Non-pigmented ciliary epithelial cell (primary cell): Measurements from ENCODE around the gene PRPF6.

Source experiments
- DNase-seq: peaks from one replicate; pipeline ENCODE4 v3.0.0-alpha.2; 2010; ENCODE audit warnings: low read depth

Gene PRPF6, protein sequence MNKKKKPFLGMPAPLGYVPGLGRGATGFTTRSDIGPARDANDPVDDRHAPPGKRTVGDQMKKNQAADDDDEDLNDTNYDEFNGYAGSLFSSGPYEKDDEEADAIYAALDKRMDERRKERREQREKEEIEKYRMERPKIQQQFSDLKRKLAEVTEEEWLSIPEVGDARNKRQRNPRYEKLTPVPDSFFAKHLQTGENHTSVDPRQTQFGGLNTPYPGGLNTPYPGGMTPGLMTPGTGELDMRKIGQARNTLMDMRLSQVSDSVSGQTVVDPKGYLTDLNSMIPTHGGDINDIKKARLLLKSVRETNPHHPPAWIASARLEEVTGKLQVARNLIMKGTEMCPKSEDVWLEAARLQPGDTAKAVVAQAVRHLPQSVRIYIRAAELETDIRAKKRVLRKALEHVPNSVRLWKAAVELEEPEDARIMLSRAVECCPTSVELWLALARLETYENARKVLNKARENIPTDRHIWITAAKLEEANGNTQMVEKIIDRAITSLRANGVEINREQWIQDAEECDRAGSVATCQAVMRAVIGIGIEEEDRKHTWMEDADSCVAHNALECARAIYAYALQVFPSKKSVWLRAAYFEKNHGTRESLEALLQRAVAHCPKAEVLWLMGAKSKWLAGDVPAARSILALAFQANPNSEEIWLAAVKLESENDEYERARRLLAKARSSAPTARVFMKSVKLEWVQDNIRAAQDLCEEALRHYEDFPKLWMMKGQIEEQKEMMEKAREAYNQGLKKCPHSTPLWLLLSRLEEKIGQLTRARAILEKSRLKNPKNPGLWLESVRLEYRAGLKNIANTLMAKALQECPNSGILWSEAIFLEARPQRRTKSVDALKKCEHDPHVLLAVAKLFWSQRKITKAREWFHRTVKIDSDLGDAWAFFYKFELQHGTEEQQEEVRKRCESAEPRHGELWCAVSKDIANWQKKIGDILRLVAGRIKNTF

GRCh38 chr20:63980806-63981728, at the start of gene PRPF6:
Gene PRPF6 (plus strand): TSS chr20:63981132. CDS start chr20:63981246, 114 bp downstream.
- DNase-seq, result peak; percentile 67

DNA sequence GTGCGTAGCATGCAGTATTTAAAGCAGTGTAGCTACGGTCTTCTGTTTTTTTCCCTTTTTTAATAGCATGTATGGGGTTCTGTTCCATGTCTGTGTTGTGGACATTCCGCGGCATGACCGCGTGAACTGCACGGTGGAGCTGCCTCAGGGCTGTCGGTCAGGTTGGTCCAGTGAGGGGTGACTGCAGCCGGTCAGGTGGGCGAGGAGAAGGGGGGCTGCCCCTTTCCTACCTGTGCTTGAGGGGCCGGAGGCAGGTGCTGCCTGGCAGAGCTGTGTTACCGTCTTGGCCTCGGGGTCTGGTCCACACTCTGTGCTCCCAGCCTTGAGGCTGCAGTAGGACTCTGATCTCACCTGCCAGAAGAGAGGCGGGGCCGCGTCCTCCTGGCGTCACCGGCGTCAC, 49.2 kb upstream of the PRPF6 start:
- no peak for DNase-seq

GRCh38 chr20:63932606-63933160, 48.2 kb upstream of the PRPF6 start:
- DNase-seq, result no peak

DNA sequence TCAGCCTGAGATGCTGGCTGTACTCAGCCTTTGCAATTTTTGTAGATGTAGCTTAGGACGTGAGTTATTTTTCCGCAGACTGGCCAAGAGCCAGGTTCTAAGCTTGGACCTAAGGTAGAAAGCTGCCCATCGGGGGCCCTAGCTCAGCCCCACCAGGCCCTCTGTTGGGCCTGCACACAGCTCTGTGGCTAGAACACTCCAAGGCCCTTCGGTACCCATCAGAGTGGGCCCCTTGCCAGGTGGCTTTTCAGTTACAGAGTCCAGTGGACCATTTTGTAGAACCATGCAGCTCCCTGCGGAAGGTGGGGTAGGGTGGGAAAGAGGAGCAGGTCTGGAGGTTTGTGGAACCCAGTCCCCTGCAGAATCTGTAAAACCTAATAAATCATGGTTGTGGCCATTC, 47.3 kb upstream of the PRPF6 start:
- no peak for DNase-seq

- no peak for DNase-seq
These were observed 46.5 kb upstream of the PRPF6 start for GRCh38 chr20:63934271-63935068.

GRCh38 chr20:63935447-63935846, 45.5 kb upstream of the PRPF6 start:
- no peak for DNase-seq

GRCh38 chr20:63937596-63937995, 43.3 kb upstream of the PRPF6 start:
- no peak for DNase-seq

GRCh38 chr20:63939061-63939935, 41.6 kb upstream of the PRPF6 start:
- DNase-seq, result no peak

DNA sequence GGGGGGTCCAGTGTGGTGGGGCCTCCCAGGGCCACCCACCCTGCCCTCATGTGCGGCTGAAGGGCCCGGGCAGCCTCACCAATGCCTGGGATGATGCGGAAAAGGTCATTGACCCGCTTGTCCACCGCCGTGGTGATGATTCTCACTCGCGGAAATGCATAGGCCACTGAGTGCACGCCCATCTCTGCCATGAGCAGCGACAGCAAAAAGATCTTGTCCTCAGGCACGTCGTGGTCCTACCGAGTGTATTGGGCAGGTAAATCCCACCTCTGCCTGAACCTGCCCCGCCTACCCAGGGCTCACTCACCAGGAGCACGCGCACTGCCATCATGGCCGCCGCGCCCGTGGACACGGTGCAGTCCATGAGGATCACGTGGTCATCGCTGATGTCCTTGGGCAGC, 40.9 kb upstream of the PRPF6 start:
- no peak for DNase-seq

DNA sequence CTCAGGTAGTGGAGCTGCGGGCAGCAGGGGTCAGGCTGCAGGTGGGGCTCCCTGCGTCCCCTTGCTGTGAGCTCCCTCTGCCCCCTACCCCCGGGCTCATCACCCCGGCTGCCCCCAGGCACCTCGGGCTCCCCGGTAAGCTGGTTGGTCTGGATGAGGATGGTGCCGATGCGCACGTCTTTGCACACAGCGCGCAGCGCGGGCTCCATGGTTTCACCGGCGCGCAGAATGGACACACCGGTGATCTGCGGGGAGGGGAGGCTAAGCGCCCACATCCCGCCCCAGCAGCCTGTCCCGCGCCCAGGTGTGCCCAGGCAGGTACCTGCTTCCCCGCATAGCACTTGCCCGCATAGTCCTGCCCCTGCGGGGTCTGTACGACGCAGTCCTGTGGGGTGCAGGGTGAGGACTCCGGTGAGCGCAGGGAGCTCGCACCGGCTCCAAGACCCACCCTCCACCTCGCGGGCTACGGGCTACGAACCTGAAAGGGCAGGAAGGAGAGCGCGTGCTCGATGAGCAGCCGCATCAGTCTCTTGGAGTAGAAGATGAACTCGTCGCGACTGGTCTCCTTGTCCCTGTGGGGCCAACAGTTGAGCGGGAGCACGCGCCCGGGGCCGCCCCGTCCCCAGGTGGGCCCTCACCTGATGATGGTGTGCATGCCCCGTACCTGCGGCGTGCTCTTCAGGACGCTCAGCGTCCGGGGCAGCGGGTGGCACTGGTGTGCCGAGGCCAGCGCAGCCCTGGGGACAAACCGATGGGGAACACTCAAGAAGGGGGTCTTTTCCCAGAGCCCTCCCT, 40.3 kb upstream of the PRPF6 start:
- DNase-seq, result no peak

GRCh38 chr20:63941282-63942081, 39.5 kb upstream of the PRPF6 start:
- DNase-seq, result no peak

- DNase-seq, result no peak
These were observed 38.5 kb upstream of the PRPF6 start for GRCh38 chr20:63942250-63942951.

DNA sequence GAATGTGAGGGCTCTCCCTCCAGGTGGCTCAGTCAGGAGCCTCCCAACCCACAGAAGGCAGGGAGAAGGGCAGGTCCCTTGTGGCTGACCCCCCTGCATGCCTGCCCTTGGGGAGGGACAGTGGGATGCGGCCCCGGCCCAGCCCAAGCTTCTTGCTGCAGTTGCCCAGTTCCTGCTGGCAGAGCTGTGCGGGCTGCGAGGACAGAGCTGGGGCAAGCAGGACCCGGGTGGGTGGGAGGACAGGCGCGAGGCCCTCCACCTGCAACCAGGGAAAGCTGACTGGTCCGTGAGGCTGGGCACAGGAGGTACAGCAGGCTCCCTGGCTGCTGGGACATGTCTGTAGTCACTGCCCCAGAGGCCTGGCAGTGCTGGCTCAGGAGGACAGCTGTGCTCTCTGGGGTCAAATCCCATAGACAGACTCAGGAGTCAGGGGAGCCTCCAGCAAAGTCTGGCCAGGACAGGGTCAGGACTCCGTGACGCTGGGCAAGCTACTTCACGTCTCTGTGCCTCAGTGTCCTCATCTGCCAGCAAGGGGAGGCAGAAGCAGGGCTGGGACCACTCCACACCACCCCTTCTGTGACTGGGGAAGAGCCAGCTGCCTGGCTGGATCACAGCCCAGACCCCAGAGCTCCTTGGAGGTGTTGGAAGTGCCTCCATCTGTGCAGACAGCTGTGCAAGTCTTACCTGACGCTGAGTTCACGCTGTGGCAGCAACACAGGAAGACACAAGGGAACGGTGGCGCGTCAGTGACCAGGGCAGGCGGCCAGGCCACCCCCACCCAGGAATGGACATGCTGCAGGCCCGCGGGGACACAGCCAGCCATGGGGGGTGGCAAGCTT, 37.7 kb upstream of the PRPF6 start:
- no peak for DNase-seq

- no peak for DNase-seq
These were observed 37.2 kb upstream of the PRPF6 start for GRCh38 chr20:63943808-63944077.

- DNase-seq, result no peak
These were observed 36.6 kb upstream of the PRPF6 start for GRCh38 chr20:63944078-63944941.
